Posterior cingulate gyrus (tissue), 11 donors: ENCODE data around the gene AJM1.

Experiments
- DNase-seq, 10 donors: peaks; one replicate each; pipeline versions ENCODE4 v3.0.0 to v3.0.0-alpha.2; 2020 to 2021; ENCODE audit warnings: mixed read lengths in 3 of 10
- intact Hi-C: fragments of 100-400 bp; cut with DNase I; formaldehyde crosslinking; loops from one replicate; pipeline ENCODE4 v1.15.1; 2023

The AJM1 gene

DNA sequence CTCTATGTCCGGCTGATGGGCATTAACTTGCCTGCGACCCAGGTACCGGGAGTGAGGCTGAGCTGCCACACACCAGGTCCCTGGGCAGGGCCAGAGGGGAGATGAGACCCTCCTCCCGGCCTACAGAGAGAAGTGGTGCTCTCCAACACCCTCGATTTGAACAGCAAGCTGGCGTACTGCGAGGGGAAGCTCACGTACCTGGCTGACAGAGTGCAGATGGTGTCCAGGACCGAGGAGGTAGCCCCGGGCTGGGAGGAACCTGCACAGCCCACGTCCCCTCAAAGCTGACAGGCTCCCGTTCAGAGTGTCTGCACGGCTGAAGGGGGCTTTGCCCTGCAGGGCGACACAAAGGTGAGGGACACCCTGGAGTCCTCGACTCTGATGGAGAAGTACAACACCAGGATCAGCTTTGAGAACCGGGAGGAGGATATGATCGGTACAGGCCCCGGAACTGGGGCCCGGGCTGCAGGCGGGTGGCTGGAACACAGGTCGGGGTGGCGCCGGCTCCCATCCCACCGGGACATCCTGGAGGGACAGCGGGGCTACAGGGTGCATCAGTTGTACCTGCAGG, 35.6 kb upstream of the AJM1 start:
- intact Hi-C loops, result loop anchor here (5.0 kb wide), 1 partner anchor 36 kb away; the partner anchor contains the start of gene AJM1
- DNase-seq, result peak in 4 of 10 donors; percentile 22 to 70 (median 64)

DNA sequence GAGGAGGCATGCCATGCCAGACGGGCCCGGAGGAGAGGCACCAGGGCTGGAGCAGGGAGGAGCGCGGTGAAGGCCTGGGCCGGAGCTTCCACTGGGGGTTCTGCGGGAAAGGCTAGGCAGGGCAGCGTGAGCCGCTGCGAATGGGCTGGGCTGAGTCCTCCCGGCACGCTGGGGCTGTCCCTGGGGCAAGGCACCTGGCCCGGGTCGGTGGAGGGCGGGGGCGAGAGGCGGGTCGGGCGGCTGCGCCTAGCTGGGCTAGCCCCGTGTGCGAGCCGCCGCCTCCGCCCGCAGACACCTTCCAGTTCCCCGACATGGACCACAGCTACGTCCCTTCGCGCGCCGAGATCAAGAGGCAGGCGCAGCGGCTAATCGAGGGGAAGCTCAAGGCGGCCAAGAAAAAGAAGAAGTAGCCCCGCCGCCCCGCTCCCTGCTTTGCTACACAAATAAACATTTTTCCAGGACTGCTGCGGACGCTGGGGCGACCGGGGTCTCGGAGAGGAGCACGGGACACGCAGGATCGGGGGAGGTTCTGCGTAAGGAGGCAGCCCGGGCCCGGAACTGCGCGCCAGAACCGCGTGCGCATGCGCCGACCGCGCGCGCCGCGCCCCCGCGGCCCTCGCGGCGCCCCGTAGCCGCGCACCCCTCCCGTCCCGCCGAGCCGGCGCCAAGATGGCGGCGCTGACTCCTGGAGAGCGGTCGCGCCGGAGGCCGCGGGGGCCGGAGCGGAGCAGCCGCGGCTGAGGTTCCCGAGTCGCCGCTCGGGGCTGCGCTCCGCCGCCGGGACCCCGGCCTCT, 34.8 kb upstream of the AJM1 start, which contains the start of gene RABL6:
TSS of gene RABL6 (plus strand) at position 668 of the 794 bp plus-strand sequence. CDS start 249 bp downstream, outside the sequence.
- intact Hi-C loops, result loop anchor here (5.0 kb wide), 1 partner anchor 35 kb away; the partner anchor contains the start of gene AJM1

DNA sequence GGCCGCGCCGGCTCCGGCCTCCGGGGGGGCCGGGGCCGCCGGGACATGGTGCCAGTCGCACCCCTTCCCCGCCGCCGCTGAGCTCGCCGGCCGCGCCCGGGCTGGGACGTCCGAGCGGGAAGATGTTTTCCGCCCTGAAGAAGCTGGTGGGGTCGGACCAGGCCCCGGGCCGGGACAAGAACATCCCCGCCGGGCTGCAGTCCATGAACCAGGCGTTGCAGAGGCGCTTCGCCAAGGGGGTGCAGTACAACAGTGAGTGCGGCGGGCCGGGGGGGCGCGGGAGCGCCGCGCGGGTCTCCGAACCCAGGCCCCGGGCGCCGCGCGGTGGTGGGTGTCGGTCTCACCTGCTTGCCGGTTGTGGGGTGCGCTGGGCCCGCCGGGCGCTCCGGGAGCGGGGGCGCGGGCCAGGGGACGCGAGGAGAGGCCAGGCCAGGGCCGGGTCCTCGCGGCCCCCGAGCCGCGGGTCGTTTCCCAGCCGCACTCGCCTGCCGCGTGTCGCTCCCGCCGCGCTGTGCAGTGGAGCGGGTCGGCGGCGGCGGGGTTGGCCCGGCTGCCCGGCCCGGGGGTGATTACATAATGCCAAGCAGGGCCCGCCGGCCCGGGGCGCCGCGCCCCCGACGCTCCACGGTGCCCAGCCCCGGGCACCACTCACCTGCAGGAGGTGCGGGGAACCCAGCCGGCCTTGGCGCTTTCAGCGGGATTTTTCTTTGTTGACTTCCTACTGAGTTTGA, 34.0 kb upstream of the AJM1 start:
- intact Hi-C loops, result loop anchor here (5.0 kb wide), 1 partner anchor 34 kb away; the partner anchor contains the start of gene AJM1

More for the DNA sequence above, 34.8 kb upstream of the AJM1 start, which contains the start of gene RABL6:
- DNase-seq, result peak; percentile 49 to 94 (median 66)

DNA sequence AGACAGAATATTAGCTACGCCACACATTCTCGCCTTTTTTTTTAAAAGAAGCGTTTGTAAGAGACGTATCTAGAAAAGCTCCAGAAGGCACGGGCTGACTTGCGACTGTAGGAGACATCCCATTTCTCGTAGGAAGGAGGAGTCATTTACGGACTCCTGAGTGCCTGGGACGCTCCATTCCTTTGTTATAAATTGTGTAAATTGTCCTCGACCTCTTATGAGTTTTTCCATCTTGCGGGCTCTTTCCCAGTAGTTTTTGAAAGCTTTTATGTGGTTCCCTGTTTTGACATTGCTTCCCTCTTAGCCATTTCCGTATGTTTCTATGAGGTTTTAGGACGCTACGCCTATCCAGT, 33.5 kb upstream of the AJM1 start:
- no peak for DNase-seq

More for the DNA sequence above, 34.0 kb upstream of the AJM1 start:
- peak in 5 of 10 donors; percentile 31 to 89 (median 74) for DNase-seq

DNA sequence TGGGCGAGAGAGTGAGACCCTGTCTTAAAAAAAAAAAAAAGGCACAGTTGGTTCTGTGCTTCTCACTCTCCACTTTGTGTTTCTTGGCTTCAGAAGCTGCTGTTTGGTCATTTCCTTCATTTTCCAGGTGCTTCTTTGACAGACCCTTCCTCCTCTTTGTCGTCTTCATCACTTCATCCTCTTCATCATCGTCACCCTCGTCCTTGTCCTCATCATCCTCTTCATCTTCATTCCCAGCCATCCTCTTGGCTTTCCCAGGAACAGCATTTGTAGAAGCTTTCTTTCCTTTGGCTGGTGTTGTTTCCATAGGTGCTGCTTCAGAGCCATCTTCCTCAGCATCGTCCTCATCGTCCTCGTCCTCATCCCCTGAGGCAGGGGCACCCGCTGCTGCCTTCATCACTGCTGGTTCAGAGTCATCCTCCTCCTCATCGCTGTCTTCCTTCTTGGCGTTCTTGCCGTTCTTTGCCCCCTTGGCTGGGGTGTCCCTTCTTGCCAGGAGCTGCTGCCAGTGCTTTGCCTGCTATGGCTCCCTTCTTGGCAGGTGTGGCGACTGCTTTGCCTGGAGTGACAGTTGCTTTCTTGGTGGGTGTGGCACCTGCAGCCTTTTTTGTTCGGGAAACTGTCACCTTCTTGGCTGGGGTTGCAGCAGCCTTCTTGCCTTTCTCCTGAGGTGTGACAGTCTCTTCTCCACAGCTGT, 27.4 kb upstream of the AJM1 start:
- intact Hi-C loops, result no loop called here
- peak in 1 of 10 donors; percentile 57 for DNase-seq

More for the DNA sequence above, 33.5 kb upstream of the AJM1 start:
- intact Hi-C loops, result loop anchor here (5.0 kb wide), 1 partner anchor 34 kb away; the partner anchor contains the start of gene AJM1

DNA sequence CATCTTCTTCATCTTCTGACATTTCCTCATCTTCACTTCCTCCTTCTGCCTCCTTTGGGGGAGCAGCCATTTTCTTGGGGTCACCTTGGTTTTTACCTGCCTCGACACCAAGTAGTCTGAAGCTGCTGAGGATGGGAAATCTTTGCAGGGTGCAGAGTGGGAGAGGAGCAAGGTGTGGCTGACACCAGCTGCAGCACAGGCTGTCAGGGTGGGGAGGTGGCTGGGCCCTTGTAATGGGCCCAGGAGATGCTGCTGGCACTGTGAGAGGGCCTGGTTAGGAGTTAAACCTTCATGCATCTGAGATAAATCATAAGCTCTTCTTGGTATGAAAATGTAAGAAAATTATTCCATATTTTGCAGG, 26.9 kb upstream of the AJM1 start:
- no peak for DNase-seq
- intact Hi-C loops, result no loop called here

DNA sequence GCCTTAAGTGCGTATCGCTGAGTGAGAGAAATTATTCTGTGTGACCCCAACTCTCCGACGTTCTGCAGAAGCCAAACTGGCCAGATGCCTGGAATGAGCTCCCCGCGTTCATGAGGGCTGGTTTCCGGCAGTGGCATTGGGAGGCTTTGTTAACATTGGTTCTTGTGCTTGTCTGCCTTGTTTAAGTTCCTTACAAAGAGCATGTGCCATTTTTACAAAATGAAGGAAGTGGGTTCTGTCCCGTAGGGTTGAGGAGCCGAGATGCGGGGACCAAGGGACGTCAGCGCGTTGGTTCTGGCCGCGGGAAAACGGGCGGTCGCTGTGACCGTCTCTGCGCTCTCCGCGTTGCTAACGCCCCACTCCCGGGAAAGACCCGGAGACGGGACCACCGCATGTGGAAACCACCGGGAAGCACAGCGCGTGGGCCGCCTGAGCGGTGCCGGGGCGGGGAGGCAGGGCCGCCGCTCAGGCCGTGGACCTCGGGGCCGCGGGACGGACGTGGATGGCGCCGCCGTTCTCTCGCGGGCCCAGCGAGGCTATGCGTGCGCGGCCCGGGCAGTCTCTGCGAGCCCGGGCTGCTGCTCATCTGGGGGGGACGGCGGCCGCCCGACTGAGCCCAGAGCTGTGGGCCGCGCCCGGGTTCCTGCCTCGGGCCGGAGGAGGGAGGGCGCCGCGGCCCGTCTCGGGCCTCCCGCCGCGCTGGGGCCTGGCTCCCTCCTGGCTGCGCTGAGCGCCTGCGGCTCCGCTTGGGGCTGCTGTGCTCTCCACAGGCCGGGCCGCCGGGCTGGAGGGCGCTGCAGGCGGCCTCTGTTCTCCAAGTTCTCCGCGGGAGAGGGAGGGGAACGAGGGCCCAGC, 21.1 kb upstream of the AJM1 start:
- peak in 4 of 10 donors; percentile 39 to 79 (median 72) for DNase-seq
- intact Hi-C loops, result no loop called here

DNA sequence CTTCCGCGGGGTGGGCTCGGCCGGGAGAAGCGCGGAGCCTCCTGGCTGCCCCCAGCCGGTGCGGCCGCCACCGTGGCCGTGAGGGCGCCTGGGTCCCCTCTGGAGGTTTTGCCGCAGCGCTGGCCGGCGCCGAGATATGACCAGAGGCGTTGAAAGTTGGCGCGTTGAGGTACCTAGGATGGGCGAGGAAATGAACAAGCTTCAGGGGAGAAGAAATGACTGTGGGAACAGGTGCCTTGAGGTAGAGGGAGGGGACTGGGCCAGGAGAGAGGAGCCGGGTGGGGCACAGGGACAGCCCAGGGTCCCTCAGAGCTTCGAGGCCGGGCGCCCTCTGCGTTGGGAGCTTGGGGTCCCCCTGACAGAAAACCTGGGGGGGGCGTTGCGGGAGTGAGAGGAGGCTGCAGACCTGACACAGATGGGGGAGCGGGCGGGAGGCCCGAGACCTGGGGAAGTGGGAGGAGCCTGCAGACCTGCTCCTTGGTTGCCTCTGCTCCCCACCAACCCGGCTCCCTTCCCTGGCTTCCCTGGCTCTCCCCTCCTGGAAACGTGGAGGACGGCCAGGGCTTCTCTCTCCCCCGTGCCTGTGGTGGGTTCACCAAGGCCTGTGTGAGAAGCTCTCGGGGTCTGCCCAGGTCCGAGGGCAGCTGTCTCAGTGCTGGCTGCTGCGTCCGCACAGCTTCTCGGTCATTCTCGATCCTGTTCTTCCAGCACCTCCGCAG, 20.3 kb upstream of the AJM1 start:
- intact Hi-C loops, result no loop called here
- peak in 1 of 10 donors; percentile 60 for DNase-seq

DNA sequence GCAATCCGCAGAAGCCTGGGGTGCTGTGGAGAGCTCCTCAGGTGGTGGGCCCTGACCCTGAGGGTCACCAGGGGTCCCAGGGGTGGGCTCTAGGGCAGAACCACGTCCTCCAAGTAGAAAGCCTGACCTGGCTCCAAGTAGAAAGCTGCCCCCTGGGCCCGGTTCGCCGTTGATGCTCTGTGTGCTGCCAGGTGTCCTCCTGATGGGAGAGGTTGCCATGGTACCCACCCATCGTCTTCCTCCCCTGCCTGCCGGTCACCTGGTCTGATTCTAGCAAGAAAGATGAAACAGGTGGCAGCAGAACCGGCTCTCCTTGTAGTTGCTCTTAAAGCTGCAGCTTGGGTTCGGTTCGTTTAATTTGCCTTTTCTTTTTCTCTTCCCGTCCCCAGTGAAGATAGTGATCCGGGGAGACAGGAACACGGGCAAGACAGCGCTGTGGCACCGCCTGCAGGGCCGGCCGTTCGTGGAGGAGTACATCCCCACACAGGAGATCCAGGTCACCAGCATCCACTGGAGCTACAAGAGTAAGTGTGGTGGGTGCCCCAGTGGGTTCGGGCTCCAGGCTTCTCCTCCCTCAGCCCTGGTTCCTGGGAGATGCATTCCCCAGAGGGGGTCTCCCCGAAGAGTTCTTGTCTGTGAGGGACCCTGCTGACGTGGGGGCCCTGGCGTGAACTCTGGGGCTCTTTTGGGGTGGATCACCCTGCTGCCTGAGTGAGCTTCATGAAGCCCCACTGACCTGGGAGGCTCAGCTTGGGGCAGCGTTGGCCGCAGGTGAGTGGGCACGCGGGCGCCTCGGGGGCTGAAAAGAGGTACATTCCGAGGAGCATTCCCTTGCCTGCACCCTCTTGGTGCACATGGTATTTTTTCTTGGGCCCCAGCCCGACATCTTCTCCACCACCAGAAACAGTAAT, 18.9 kb upstream of the AJM1 start:
- intact Hi-C loops, result no loop called here
- DNase-seq, result peak in 3 of 10 donors; percentile 21 to 77 (median 72)

DNA sequence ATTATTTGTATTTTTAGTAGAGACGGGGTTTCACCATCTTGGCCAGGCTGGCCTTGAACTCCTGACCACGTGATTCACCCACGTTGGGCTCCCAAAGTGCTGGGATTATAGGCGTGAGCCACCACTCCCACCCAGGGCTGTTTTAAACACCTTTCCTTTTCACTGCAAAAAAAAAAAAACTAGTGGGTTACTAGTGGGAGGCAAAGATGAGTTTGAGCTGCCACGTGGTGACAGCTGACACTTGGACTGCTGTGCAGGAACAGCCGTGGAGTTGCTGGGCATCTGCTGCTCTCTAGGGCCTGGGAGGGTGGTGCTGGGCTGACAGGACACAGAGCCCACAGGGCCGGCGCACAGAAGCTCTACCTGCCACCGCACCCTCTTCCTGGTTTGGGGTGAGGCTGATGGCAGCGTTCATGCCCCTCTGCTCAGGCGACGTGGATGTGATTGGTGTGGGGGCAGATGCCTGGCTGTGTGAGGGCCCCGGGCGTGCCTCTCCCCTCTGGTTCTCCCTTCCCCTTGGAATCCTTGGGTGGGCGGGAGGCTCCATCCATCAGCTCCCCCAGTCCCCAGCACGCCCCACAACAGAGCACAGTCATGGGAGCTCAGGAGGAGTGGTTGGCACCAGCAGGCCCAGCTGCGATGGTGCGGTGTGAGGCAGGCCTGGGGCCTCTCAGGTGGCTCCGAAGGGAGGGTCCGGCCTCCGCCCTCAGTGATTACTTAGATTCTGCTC, 17.6 kb upstream of the AJM1 start:
- DNase-seq, result peak in 3 of 10 donors; percentile 5 to 84 (median 54)
- intact Hi-C loops, result no loop called here

DNA sequence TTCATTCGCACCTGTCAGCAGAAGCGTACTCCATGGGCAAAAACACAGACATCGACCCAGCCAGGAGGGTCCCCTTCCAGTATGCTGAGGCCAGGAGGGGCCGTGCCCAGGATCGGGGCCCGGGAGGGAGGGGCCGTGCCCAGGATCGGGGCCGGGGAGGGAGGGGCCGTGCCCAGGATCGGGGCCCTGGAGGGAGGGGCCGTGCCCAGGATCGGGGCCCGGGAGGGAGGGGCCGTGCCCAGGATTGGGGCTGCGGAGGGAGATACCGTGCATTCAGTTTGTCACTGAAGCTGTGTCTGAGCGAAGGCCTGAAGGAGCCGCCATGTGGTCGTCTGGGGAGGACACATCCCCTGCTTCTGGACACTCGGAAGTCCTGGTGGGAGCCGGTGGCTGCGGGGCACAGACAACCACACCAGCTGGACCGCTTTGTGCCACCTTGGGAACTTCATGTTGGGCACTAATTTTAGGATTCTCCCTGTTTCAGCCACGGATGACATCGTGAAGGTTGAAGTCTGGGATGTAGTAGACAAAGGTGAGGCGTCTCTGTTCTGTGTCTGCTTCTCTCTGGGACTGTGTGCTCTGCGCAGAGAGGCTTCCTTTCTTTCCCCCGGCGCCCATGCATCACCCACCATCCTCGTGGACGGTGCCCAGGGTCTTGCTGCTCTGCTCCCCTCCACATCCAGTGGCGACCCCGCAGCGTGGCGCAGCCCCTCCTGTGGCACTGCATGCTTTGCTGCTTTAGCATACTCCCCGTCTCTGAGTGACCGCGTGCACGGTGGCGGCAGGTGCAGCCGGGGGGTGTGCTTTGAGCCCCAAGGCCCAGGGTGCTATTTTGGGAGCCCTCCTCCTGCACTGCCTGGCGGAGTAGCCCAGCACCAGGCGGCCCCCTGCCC, 16.7 kb upstream of the AJM1 start:
- DNase-seq, result peak in 2 of 10 donors; percentile 59 to 77

DNA sequence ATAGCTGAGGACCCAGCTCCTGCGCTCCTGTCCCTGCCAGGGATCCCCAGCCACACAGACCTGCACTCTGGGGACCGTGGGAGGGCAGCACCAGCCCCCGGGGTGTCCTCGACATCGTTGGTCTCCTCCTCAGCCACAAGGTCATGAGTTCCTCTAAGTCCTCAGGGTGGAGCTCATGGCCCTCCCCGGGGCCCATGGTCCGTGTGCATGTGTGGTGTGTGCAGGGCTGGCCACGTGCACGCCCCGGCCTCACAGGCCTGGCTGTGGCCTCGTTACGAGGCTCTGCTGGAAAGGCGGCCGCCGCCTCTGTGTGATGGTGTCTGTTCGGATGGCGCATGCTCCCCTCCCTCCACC, 16.1 kb upstream of the AJM1 start:
- intact Hi-C loops, result no loop called here
- peak in 1 of 10 donors; percentile 78 for DNase-seq

More for the DNA sequence above, 16.7 kb upstream of the AJM1 start:
- intact Hi-C loops, result no loop called here

DNA sequence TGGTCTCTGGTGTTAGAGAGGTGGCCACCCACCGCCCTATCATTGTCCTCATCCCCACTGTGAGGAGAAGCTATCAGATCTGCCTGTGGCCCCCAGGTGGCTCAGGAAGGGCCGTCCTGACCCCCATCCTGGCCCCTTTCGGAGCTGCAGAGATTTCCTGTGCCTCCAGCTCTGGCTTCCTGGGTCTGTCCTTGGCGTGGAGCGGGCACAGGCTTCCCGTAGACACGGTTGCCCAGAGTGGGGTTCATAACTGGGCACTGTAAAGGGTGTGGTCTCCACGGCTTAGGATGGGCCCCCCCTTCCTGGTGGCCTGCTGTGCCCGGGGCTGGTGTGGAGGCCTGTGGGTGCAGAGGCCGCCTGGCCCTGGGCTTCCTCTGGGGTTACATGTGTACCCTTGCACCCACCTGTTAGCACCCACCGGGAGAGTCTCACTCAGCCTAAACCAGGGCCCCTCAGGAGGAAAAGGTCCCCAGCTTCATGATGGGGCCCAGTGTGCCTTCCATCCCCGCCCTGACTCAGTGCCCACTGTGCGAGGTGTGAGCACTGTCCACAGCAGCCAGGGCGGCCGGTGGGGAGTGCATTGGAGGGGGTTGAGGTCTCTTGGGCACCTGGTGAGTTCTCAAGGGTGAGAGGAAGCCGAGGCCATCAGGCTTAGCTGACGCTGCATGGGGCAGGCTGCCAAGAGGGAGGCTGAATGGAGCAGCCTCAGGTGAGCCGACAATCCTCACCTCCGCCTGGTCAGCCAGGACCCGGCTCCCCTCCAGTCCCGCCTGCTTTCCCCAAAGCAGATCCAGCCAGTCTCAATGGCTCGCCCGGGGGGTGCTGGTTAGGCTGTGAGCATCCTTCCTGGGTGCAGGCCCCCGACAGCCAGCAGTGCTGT, 15.3 kb upstream of the AJM1 start:
- peak in 3 of 10 donors; percentile 4 to 58 (median 52) for DNase-seq
- intact Hi-C loops, result no loop called here

DNA sequence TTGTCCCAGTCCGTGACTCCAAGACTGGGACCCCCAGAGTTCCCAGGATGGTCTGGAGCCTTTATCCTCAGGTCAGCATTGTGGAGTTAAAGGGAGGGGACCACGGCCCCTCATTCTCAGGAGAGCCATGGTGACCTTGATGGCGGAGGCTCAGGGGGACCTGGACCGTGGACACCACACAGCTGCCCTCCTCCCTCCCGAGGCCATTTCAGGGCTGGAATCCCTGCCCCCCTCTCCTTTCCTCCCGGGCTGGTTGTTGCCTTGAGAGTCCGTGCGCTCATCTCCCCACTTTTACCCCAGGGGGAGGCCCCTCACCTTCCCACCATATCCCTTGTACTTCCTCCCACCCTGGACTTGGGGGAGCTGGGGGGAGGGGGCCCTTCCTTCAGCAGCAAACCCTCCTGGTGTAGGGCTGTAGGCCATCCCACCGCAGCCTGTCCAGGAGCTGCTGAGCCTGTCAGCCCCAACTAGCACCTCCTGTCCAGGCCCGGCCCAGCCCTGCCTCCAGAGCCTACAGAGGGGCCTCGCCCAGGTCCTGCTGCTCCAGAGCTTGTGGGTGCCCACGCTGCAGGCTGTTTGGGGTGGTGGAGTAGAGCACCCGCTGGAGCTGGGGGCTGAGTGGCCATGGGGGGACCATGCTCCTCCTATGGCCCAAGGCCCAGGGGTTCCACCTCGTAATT, 14.3 kb upstream of the AJM1 start:
- peak in 1 of 10 donors; percentile 5 for DNase-seq
- intact Hi-C loops, result no loop called here
